ENCODE measurements around the gene PRCP. TPM values are rescaled to one million over a fixed set of nuclear protein-coding genes. Genes with fewer than 3 reads are reported as not detected.
"Not testable (repeated sequence)": the region's sequence is repeated elsewhere in the genome, so short reads cannot be mapped to it uniquely, and the experiment has no call there.

Gene PRCP
- total RNA-seq, 2 experiments from 2014 or later: 26.7 to 28.4 TPM

- ChIA-PET CTCF (no interaction called here), POLR2A (no interaction called here)
Measured at GRCh38 chr11:82889133-82890001, 10.9 kb downstream of the PRCP start.

GRCh38 chr11:82883853-82884252 is 16.4 kb downstream of the PRCP start:
- CTCF ChIA-PET: no interaction called here
- POLR2A ChIA-PET: no interaction called here

GRCh38 chr11:82874646-82875523 is 25.3 kb downstream of the PRCP start:
- ChIA-PET POLR2A (no interaction called here), CTCF (no interaction called here)

GRCh38 chr11:82873919-82874333 is 26.3 kb downstream of the PRCP start:
- ChIA-PET POLR2A (no interaction called here), CTCF (interaction anchor here (0.6 kb wide), 1 partner anchor 22 kb away, joined by 4 read pairs; no protein-coding TSS in a partner anchor)

GRCh38 chr11:82872377-82873150 is 27.7 kb downstream of the PRCP start:
- ChIA-PET POLR2A (no interaction called here), CTCF (no interaction called here)

GRCh38 chr11:82871646-82872045 is 28.6 kb downstream of the PRCP start:
- CTCF ChIA-PET: no interaction called here
- POLR2A ChIA-PET: no interaction called here

GRCh38 chr11:82869657-82870056 is 30.6 kb downstream of the PRCP start:
- POLR2A ChIA-PET: no interaction called here
- CTCF ChIA-PET: no interaction called here

GRCh38 chr11:82867495-82868082 is 32.6 kb downstream of the PRCP start:
- ChIA-PET POLR2A (interaction anchor here (0.5 to 1.2 kb wide), 2 partner anchors 33 to 36 kb away, joined by 3 to 7 read pairs; partner anchors contain the start of genes DDIAS and PRCP), CTCF (interaction anchor here (0.6 to 2.9 kb wide), 14 partner anchors 9 to 391 kb away, joined by 3 to 10 read pairs (median 4); partner anchors contain the start of genes DDIAS and PRCP)

- POLR2A ChIA-PET: no interaction called here
- CTCF ChIA-PET: interaction anchor here (2.9 kb wide), 1 partner anchor 384 kb away, joined by 10 read pairs; no protein-coding TSS in a partner anchor
Measured at GRCh38 chr11:82865841-82866240, 34.4 kb downstream of the PRCP start.

- ChIA-PET POLR2A (no interaction called here), CTCF (no interaction called here)
Measured at GRCh38 chr11:82864268-82864667, 36.0 kb downstream of the PRCP start.

- ChIA-PET CTCF (no interaction called here), POLR2A (no interaction called here)
Measured at GRCh38 chr11:82863209-82863608, 37.0 kb downstream of the PRCP start.

- ChIA-PET CTCF (no interaction called here), POLR2A (no interaction called here)
Measured at GRCh38 chr11:82862379-82862778, 37.9 kb downstream of the PRCP start.

- ChIA-PET POLR2A (no interaction called here), CTCF (no interaction called here)
Measured at GRCh38 chr11:82859750-82860149, 40.5 kb downstream of the PRCP start.

- ChIA-PET CTCF (no interaction called here), POLR2A (no interaction called here)
Measured at GRCh38 chr11:82858556-82859091, 41.6 kb downstream of the PRCP start.

- CTCF ChIA-PET: no interaction called here
- POLR2A ChIA-PET: no interaction called here
Measured at GRCh38 chr11:82858133-82858532, 42.1 kb downstream of the PRCP start.

- POLR2A ChIA-PET: no interaction called here
- CTCF ChIA-PET: no interaction called here
Measured at GRCh38 chr11:82857145-82857544, 43.1 kb downstream of the PRCP start.

GRCh38 chr11:82855616-82856015 is 44.6 kb downstream of the PRCP start:
- ChIA-PET POLR2A (no interaction called here), CTCF (no interaction called here)

- POLR2A ChIA-PET: interaction anchor here (0.6 kb wide), 1 partner anchor 136 kb away, joined by 3 read pairs; no protein-coding TSS in a partner anchor
- CTCF ChIA-PET: not testable (repeated sequence)
Measured at GRCh38 chr11:82854916-82855315, 45.3 kb downstream of the PRCP start.

- CTCF ChIA-PET: no interaction called here
- POLR2A ChIA-PET: no interaction called here
Measured at GRCh38 chr11:82854242-82854641, 46.0 kb downstream of the PRCP start.
